H9 (cell line): ENCODE measurements around the gene SUN1. TPM values are rescaled to one million over a fixed set of nuclear protein-coding genes. Genes with fewer than 3 reads are reported as not detected.

Experiments
- DNase-seq: peaks from one replicate; pipeline ENCODE4 v3.0.0-alpha.2; 2017
- H2AFZ ChIP-seq: one replicate; pipeline ENCODE4 v1.6.1; 2013; ENCODE audit warnings: mild to moderate bottlenecking, low read length, control low read depth, moderate library complexity
- H2AK5ac ChIP-seq: 2 replicates; pipeline ENCODE4 v1.6.1; 2013; ENCODE audit warnings: low read length, control low read depth, mixed read lengths; ENCODE audit not compliant: insufficient read length
- H2BK120ac ChIP-seq: one replicate; pipeline ENCODE4 v1.6.1; 2013; ENCODE audit warnings: low read depth, mild to moderate bottlenecking, low read length, control low read depth, inconsistent platforms; ENCODE audit not compliant: poor library complexity, severe bottlenecking
- H2BK12ac ChIP-seq: 2 replicates; pipeline ENCODE4 v1.6.1; 2013; ENCODE audit warnings: low read length, control low read depth, mixed read lengths, low read depth; ENCODE audit not compliant: insufficient read length
- H2BK15ac ChIP-seq: 2 replicates; pipeline ENCODE4 v1.6.1; 2013; ENCODE audit warnings: low read depth, low read length, control low read depth
- H2BK20ac ChIP-seq: one replicate; pipeline ENCODE4 v1.6.1; 2013; ENCODE audit warnings: low read depth, mild to moderate bottlenecking, low read length, control low read depth, inconsistent platforms; ENCODE audit not compliant: poor library complexity, severe bottlenecking
- H2BK5ac ChIP-seq: 2 replicates; pipeline ENCODE4 v1.6.1; 2013; ENCODE audit warnings: low read length, control low read depth, mixed read lengths; ENCODE audit not compliant: insufficient read length
- H3K14ac ChIP-seq: 2 replicates; pipeline ENCODE4 v1.6.1; 2013; ENCODE audit warnings: low read length, control low read depth; ENCODE audit not compliant: insufficient read depth
- H3K18ac ChIP-seq: 2 replicates; pipeline ENCODE4 v1.6.1; 2013; ENCODE audit warnings: low read depth, mild to moderate bottlenecking, mixed read lengths, low read length, control low read depth; ENCODE audit not compliant: insufficient read length
- H3K23ac ChIP-seq: 2 replicates; pipeline ENCODE4 v1.6.1; 2013; ENCODE audit warnings: low read length, control low read depth, mixed read lengths, low read depth; ENCODE audit not compliant: insufficient read length
- H3K23me2 ChIP-seq: 2 replicates; pipeline ENCODE4 v1.6.1; 2013; ENCODE audit warnings: low read depth, mild to moderate bottlenecking, mixed read lengths, low read length, control low read depth; ENCODE audit not compliant: insufficient read length, poor library complexity, severe bottlenecking
- H3K27ac ChIP-seq: 2 replicates; pipeline ENCODE4 v1.5.1; 2013; ENCODE audit warnings: low read length, control low read depth, mixed read lengths, low read depth; ENCODE audit not compliant: insufficient read length
- H3K27me3 ChIP-seq: 2 replicates; pipeline ENCODE4 v1.6.1; 2013; ENCODE audit warnings: low read length, control low read depth, inconsistent platforms; ENCODE audit not compliant: insufficient read depth
- H3K4ac ChIP-seq: 2 replicates; pipeline ENCODE4 v1.6.1; 2013; ENCODE audit warnings: low read depth, mild to moderate bottlenecking, control low read depth, inconsistent platforms, low read length, moderate library complexity
- H3K4me1 ChIP-seq: 2 replicates; pipeline ENCODE4 v1.6.1; 2013; ENCODE audit warnings: low read length, control low read depth, inconsistent platforms; ENCODE audit not compliant: insufficient read depth
- H3K4me2 ChIP-seq: 2 replicates; pipeline ENCODE4 v1.6.1; 2013; ENCODE audit warnings: low read length, control low read depth, mixed read lengths; ENCODE audit not compliant: insufficient read length, insufficient read depth
- H3K56ac ChIP-seq: 2 replicates; pipeline ENCODE4 v1.6.1; 2013; ENCODE audit warnings: low read depth, mild to moderate bottlenecking, mixed read lengths, low read length, control low read depth; ENCODE audit not compliant: insufficient read length
- H3K79me1 ChIP-seq: 2 replicates; pipeline ENCODE4 v1.6.1; 2013; ENCODE audit warnings: low read depth, mild to moderate bottlenecking, moderate library complexity, low read length, control low read depth, inconsistent platforms; ENCODE audit not compliant: insufficient read depth, poor library complexity, severe bottlenecking
- H3K79me2 ChIP-seq: 2 replicates; pipeline ENCODE4 v1.6.1; 2013; ENCODE audit warnings: low read length, control low read depth, inconsistent platforms; ENCODE audit not compliant: insufficient read depth
- H3K9ac ChIP-seq: 2 replicates; pipeline ENCODE4 v1.6.1; 2013; ENCODE audit warnings: low read length, control low read depth, mixed read lengths; ENCODE audit not compliant: insufficient read length; ENCODE audit errors: extremely low read depth
- H3K9me3 ChIP-seq: one replicate; pipeline ENCODE4 v1.6.1; 2013; ENCODE audit warnings: low read depth, low read length, inconsistent platforms; ENCODE audit not compliant: control insufficient read depth
- H3T11ph ChIP-seq: one replicate; pipeline ENCODE4 v1.6.1; 2013; ENCODE audit warnings: mild to moderate bottlenecking, low read length, control low read depth, inconsistent platforms
- H4K20me1 ChIP-seq: one replicate; pipeline ENCODE4 v1.6.1; 2013; ENCODE audit not compliant: control insufficient read depth, insufficient read length, insufficient read depth
- H4K5ac ChIP-seq: 2 replicates; pipeline ENCODE4 v1.6.1; 2013; ENCODE audit warnings: low read depth, mild to moderate bottlenecking, mixed read lengths, low read length, control low read depth; ENCODE audit not compliant: insufficient read length
- H4K8ac ChIP-seq: replicated peaks from 2 replicates; pipeline ENCODE4 v1.6.1; 2013; ENCODE audit warnings: low read length, control low read depth, mixed read lengths, low read depth; ENCODE audit not compliant: insufficient read length
- H4K91ac ChIP-seq: 2 replicates; pipeline ENCODE4 v1.6.1; 2013; ENCODE audit warnings: low read depth, mild to moderate bottlenecking, moderate library complexity, mixed read lengths, low read length, control low read depth; ENCODE audit not compliant: insufficient read length
- H3K27ac Mint-ChIP-seq, 3 experiments: 2 replicates in 2 of 3; 3 replicates in 1 of 3; pipeline ENCODE4 v1.8.0; 2020 to 2021; ENCODE audit warnings: mixed read lengths in 3 of 3, mild to moderate bottlenecking in 1 of 3, moderate library complexity in 1 of 3
- H3K27me3 Mint-ChIP-seq: 2 replicates; pipeline ENCODE4 v1.8.0; 2021; ENCODE audit warnings: low read depth, mild to moderate bottlenecking, moderate library complexity, mixed read lengths
- H3K36me3 Mint-ChIP-seq, 3 experiments: 2 replicates in 2 of 3; 3 replicates in 1 of 3; pipeline ENCODE4 v1.8.0; 2020 to 2021; ENCODE audit warnings: low read depth in 3 of 3, mixed read lengths in 3 of 3; ENCODE audit not compliant: insufficient read depth in 1 of 3
- H3K4me1 Mint-ChIP-seq, 2 experiments: 2 replicates each; pipeline ENCODE4 v1.8.0; 2020; ENCODE audit warnings: mixed read lengths in 2 of 2
- H3K4me3 Mint-ChIP-seq, 2 experiments: 2 replicates in 1 of 2; 3 replicates in 1 of 2; pipeline ENCODE4 v1.8.0; 2020 to 2021; ENCODE audit warnings: mild to moderate bottlenecking in 2 of 2, mixed read lengths in 2 of 2, moderate library complexity in 1 of 2
- H3K9me3 Mint-ChIP-seq, 2 experiments: 2 replicates in 1 of 2; 3 replicates in 1 of 2; pipeline ENCODE4 v1.8.0; 2020; ENCODE audit warnings: mild to moderate bottlenecking in 2 of 2, mixed read lengths in 2 of 2, moderate library complexity in 1 of 2
- WGBS: extraction: QIAGEN DNeasy Blood & Tissue Kit; methylation state at CpG from one replicate; pipeline ENCODE4 v1.1.7; 2013; ENCODE audit warnings: missing lambda C conversion rate, low lambda C conversion rate, mixed read lengths; ENCODE audit not compliant: insufficient read length; ENCODE audit errors: extremely low coverage; 5-methylcytosine and 5-hydroxymethylcytosine counted together
- total RNA-seq: library from RNA; stranded (reverse); gene quantifications from 2 replicates; pipeline ENCODE4 v1.2.1, GENCODE V29; 2021
- TF ChIP-seq, protein P1 (sequence below): fragments of 200-600 bp; sonication (generic); conservative IDR thresholded peaks from 3 replicates; pipeline ENCODE4 v1.8.0; 2021; ENCODE audit warnings: antibody characterized with exemption, mild to moderate bottlenecking

SUN1 gene
- total RNA-seq, 1 experiment from 2014 or later, result 118 TPM

GRCh38 chr7:918441-919113 is 86.3 kb downstream of the SUN1 start:
- Histone ChIP-seq H2BK120ac (no peak overlapping the region), H3K79me1 (no peaks in the 10 kb centered on the region), H4K8ac (no peak overlapping the region), H2BK20ac (no peak overlapping the region), H3K27me3 (no peaks in the 10 kb centered on the region), H2AK5ac (no peak overlapping the region), H4K91ac (no peak overlapping the region), H2AFZ (no peak overlapping the region), H2BK12ac (no peak overlapping the region), H3K79me2 (no peaks in the 10 kb centered on the region), H3K9ac (no peak overlapping the region), H3K56ac (no peak overlapping the region), H2BK5ac (no peak overlapping the region), H3K9me3 (no peaks in the 10 kb centered on the region), H3T11ph (no peak overlapping the region), H3K23ac (no peak overlapping the region), H3K27ac (no peak overlapping the region), H4K20me1 (no peaks in the 10 kb centered on the region), H3K4me1 (no peaks in the 10 kb centered on the region), H3K4me2 (no peak overlapping the region), H3K18ac (no peak overlapping the region), H2BK15ac (no peak overlapping the region), H3K4ac (no peak overlapping the region), H3K14ac (no peak overlapping the region; the same call in 1 of the 2 replicates), H4K5ac (no peak overlapping the region), H3K23me2 (no peaks in the 10 kb centered on the region)
- no peaks in the 10 kb centered on the region; the same call in 1 of the 2 replicates for H3K27me3 Mint-ChIP-seq
- TF ChIP-seq, protein P1, sequence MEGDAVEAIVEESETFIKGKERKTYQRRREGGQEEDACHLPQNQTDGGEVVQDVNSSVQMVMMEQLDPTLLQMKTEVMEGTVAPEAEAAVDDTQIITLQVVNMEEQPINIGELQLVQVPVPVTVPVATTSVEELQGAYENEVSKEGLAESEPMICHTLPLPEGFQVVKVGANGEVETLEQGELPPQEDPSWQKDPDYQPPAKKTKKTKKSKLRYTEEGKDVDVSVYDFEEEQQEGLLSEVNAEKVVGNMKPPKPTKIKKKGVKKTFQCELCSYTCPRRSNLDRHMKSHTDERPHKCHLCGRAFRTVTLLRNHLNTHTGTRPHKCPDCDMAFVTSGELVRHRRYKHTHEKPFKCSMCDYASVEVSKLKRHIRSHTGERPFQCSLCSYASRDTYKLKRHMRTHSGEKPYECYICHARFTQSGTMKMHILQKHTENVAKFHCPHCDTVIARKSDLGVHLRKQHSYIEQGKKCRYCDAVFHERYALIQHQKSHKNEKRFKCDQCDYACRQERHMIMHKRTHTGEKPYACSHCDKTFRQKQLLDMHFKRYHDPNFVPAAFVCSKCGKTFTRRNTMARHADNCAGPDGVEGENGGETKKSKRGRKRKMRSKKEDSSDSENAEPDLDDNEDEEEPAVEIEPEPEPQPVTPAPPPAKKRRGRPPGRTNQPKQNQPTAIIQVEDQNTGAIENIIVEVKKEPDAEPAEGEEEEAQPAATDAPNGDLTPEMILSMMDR, result no peak
- no peak overlapping the region for H3K4me3 Mint-ChIP-seq
- DNase-seq, result no peak
- no CpG with 5 or more reads among the region's 21 CpGs for WGBS
- H3K36me3 Mint-ChIP-seq, result no peaks in the 10 kb centered on the region
- H3K9me3 Mint-ChIP-seq, result no peaks in the 10 kb centered on the region; a peak in 1 of 5 replicates
- peaks cover 4 to 6% of the 10 kb centered on the region in 2 experiments for H3K4me1 Mint-ChIP-seq
- H3K27ac Mint-ChIP-seq, result no peak overlapping the region
